Activated B cell treated with CpG ODN at 0.5 μM for 24 hours (primary cell): ENCODE measurements around the gene ABCG1. TPM values are rescaled to one million over a fixed set of nuclear protein-coding genes. Genes with fewer than 3 reads are reported as not detected.

Experiments used
- ATAC-seq: fragments of 200-7000 bp; cut with Tn5 transposase; one replicate; pipeline ENCODE4 v1.10.0; 2021; ENCODE audit warnings: low read depth, mild to moderate bottlenecking, moderate library complexity
- CTCF ChIA-PET: fragments of 350-600 bp; sonication (Branson Sonifier 250); formaldehyde crosslinking; loops from one replicate; lab custom pipeline; 2021; ENCODE audit warnings: antibody characterized with exemption; lab: Charles Lee
- POLR2A ChIA-PET: fragments of 350-600 bp; sonication (Branson Sonifier 250); formaldehyde crosslinking; loops from one replicate; lab custom pipeline; 2021; ENCODE audit warnings: antibody characterized with exemption; lab: Charles Lee
- DNase-seq: peaks from one replicate; pipeline ENCODE4 v3.0.0; 2022
- H3K27ac Mint-ChIP-seq: one replicate; pipeline ENCODE4 v1.8.0; 2020; ENCODE audit warnings: mixed read lengths
- H3K27me3 Mint-ChIP-seq: one replicate; pipeline ENCODE4 v1.8.0; 2021; ENCODE audit warnings: mixed read lengths
- H3K36me3 Mint-ChIP-seq: one replicate; pipeline ENCODE4 v1.8.0; 2021; ENCODE audit warnings: low read depth, mixed read lengths
- H3K4me1 Mint-ChIP-seq: one replicate; pipeline ENCODE4 v1.8.0; 2021; ENCODE audit warnings: mixed read lengths
- H3K4me3 Mint-ChIP-seq: one replicate; pipeline ENCODE4 v1.8.0; 2020; ENCODE audit warnings: mild to moderate bottlenecking, mixed read lengths
- H3K9me3 Mint-ChIP-seq: one replicate; pipeline ENCODE4 v1.8.0; 2020; ENCODE audit warnings: mixed read lengths
- intact Hi-C: fragments of 100-400 bp; cut with micrococcal nuclease; formaldehyde crosslinking; loops from one replicate; pipeline ENCODE4 v1.15.1; 2024
- total RNA-seq: library from RNA; stranded (reverse); gene quantifications from 2 replicates; pipeline ENCODE4 v1.2.3, GENCODE V29; 2022
- TF ChIP-seq, protein P1 (sequence below): fragments of 200-600 bp; IDR thresholded peaks from one replicate; pipeline ENCODE4 v1.8.0; 2022; ENCODE audit warnings: antibody characterized with exemption, mild to moderate bottlenecking

ABCG1 gene
- total RNA-seq, 1 donor from 2014 or later = 3.4 TPM

DNA sequence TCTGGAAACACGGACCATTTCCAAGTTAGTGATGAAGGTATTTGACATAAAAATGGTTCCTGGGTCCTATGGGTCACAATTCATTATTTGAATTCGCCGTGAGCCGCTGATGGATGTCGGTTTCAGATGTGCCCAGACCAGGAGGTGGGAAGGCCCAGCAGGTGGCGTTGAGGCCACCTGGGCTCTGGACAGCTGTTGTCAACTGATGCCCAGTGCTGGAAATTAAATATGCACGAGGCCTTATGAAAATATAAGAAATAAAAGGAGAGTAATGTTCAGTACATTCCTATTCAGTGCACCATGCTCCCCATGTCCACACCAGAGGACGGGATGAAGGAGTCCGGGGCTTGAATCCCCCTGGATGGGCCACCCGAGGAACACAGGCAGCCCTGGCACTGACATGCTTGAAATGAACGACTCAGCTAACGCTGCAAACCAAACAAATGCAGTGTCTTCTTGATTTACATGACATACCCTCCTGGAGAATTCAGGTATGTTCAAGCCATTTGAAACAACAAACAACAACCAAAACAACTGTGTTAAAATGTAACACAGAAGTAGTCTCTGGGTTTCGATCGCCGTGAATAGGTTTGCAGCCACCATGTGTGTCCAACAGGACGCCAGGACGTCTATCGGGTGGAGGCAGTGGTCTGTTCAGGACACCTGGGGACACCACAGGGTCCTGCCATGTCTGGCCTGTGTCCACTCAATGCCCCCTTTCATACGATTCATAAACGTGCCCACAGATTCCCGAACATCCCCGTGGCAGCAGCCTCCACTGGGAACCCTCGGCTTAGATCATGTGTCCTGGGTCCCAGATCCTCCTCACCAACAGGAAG is 90.2 kb downstream of the ABCG1 start:
- ChIA-PET CTCF (interaction anchor here (0.9 to 3.1 kb wide), 10 partner anchors 13 to 584 kb away, joined by 3 to 25 read pairs (median 4); partner anchors contain the start of gene NDUFV3), POLR2A (interaction anchor here (0.7 to 0.8 kb wide), 2 partner anchors 13 to 110 kb away, joined by 3 to 4 read pairs; no protein-coding TSS in a partner anchor)
- H3K4me3 Mint-ChIP-seq = no peak overlapping the region
- no peaks in the 10 kb centered on the region for H3K36me3 Mint-ChIP-seq
- TF ChIP-seq, protein P1, sequence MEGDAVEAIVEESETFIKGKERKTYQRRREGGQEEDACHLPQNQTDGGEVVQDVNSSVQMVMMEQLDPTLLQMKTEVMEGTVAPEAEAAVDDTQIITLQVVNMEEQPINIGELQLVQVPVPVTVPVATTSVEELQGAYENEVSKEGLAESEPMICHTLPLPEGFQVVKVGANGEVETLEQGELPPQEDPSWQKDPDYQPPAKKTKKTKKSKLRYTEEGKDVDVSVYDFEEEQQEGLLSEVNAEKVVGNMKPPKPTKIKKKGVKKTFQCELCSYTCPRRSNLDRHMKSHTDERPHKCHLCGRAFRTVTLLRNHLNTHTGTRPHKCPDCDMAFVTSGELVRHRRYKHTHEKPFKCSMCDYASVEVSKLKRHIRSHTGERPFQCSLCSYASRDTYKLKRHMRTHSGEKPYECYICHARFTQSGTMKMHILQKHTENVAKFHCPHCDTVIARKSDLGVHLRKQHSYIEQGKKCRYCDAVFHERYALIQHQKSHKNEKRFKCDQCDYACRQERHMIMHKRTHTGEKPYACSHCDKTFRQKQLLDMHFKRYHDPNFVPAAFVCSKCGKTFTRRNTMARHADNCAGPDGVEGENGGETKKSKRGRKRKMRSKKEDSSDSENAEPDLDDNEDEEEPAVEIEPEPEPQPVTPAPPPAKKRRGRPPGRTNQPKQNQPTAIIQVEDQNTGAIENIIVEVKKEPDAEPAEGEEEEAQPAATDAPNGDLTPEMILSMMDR = no peak
- intact Hi-C loops = loop anchor here (1.0 kb wide), 3 partner anchors 141 to 228 kb away; no protein-coding TSS in a partner anchor
- DNase-seq (peak; percentile 2), ATAC-seq (no peak)
- H3K4me1 Mint-ChIP-seq = peaks cover 6% of the 10 kb centered on the region
- H3K27ac Mint-ChIP-seq = no peak overlapping the region
- peaks cover 18% of the 10 kb centered on the region for H3K27me3 Mint-ChIP-seq
- no peaks in the 10 kb centered on the region for H3K9me3 Mint-ChIP-seq

DNA sequence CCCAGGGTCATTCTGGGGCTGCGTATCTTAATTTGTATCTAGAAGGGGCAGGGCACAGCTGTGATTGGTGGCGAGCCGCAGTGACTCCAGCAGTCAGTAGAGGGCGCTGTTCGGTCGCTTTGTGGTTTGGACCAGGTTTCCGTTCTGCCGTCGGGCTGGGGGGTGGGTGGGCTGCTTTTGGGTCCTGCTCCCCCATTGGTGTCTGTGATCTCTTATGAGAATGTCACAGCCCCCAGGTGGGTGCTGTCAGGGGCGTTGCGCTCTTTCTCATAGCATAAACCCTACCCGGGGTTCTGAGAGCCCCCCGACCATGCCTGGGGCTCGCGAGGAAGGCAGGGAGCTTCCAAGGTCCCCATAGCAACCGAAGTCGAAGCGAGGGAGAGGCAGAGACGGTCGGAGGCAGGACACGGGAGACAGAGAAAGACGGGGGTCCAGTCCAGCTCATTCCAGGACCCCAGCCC is 90.8 kb downstream of the ABCG1 start:
- POLR2A ChIA-PET = interaction anchor here (0.6 to 0.8 kb wide), 3 partner anchors 14 to 928 kb away, joined by 3 to 7 read pairs (median 4); no protein-coding TSS in a partner anchor
- Mint-ChIP-seq H3K27me3 (peaks cover 18% of the 10 kb centered on the region), H3K4me1 (peaks cover 6% of the 10 kb centered on the region), H3K9me3 (no peaks in the 10 kb centered on the region), H3K36me3 (no peaks in the 10 kb centered on the region), H3K4me3 (no peak overlapping the region), H3K27ac (no peak overlapping the region)
- CTCF ChIA-PET = interaction anchor here (0.9 to 3.1 kb wide), 13 partner anchors 9 to 583 kb away, joined by 3 to 25 read pairs (median 4); partner anchors contain the start of gene NDUFV3
- ATAC-seq (peak; percentile 71), DNase-seq (peak; percentile 43)
- TF ChIP-seq, protein P1 = no peak
- intact Hi-C loops = loop anchor here (1.0 kb wide), 3 partner anchors 141 to 228 kb away; no protein-coding TSS in a partner anchor

DNA sequence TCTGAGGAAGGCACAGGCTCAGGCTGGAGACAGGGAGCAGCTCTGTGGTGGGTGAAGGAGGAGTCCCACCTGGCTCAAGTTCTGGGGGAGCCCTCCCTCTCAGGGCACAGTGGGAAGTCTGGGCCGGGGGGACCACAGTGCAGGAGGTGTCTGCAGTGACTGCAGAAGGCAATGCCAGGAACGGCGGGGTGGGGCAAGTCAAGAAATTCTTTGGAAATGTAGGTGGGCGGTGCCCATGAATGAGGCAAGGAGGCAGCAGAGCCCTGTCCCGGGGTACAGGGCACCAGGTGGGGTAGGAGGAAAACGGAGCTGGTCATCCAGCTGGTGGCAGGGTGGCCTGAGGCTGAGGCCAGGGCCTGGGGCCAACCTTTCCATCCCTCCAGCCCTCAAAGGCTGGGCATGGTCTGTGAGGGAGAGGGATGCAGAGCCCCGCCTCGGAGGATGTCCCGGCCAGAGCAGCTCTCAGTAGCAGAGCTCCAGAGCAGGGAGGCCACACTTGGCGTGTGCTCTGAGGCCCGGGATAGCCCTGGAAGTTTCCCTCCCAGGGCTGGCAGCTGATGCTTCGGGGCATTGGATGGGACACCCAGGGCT is 91.6 kb downstream of the ABCG1 start:
- ATAC-seq (no peak), DNase-seq (peak; percentile 17)
- Mint-ChIP-seq H3K4me3 (no peak overlapping the region), H3K27ac (peak overlapping the region; percentile 8), H3K9me3 (no peaks in the 10 kb centered on the region), H3K4me1 (peaks cover 6% of the 10 kb centered on the region), H3K36me3 (no peaks in the 10 kb centered on the region), H3K27me3 (peaks cover 18% of the 10 kb centered on the region)
- POLR2A ChIA-PET = interaction anchor here (0.8 kb wide), 1 partner anchor 15 kb away, joined by 3 read pairs; no protein-coding TSS in a partner anchor
- TF ChIP-seq, protein P1 = no peak
- CTCF ChIA-PET = interaction anchor here (0.6 to 3.1 kb wide), 17 partner anchors 8 to 244 kb away, joined by 3 to 25 read pairs (median 4); no protein-coding TSS in a partner anchor
- intact Hi-C loops = no loop called here

DNA sequence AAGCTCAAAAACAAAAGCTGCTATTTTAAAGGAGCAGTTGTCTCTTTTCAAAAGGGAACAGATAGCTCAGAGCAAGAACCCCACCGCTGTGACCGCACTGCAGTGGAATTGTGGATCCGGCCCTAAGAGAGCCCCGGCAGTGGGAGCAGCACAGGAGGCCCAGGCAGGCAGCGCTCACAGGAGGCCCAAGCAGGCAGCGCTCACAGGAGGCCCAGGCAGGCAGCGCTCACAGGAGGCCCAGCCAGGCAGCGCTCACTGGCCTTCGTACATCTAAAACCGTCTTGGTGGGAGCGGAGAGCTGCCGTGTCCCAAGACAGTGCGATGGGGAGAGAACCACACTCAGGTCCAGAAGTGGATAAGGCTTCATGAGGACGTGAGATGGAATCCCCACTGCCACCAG is 92.2 kb downstream of the ABCG1 start:
- H3K4me3 Mint-ChIP-seq = no peak overlapping the region
- CTCF ChIA-PET = interaction anchor here (0.6 to 3.1 kb wide), 13 partner anchors 7 to 226 kb away, joined by 3 to 25 read pairs (median 5); no protein-coding TSS in a partner anchor
- no peaks in the 10 kb centered on the region for H3K36me3 Mint-ChIP-seq
- intact Hi-C loops = no loop called here
- H3K27ac Mint-ChIP-seq = no peak overlapping the region
- H3K4me1 Mint-ChIP-seq = peaks cover 6% of the 10 kb centered on the region
- DNase-seq (peak; percentile 1), ATAC-seq (no peak)
- POLR2A ChIA-PET = no interaction called here
- peaks cover 18% of the 10 kb centered on the region for H3K27me3 Mint-ChIP-seq
- H3K9me3 Mint-ChIP-seq = no peaks in the 10 kb centered on the region
- TF ChIP-seq, protein P1 = no peak
